Mammary microvascular endothelial cell (primary cell): ENCODE data around the gene RHBDL1. TPM values are rescaled to one million over a fixed set of nuclear protein-coding genes. Genes with fewer than 3 reads are reported as not detected.

ENCODE experiments used
- total RNA-seq: library from RNA; depleted of rRNA; stranded (reverse); fragments of >200 nt; gene quantifications from 2 replicates; pipeline ENCODE4 v1.2.3, GENCODE V29; 2015

The RHBDL1 gene
- 0.07 and 0.69 TPM in 2 replicates for total RNA-seq

GRCh38 chr16:674968-675883 is at the start of gene RHBDL1:
TSS of gene RHBDL1 (plus strand) at chr16:675671. CDS start at chr16:675791, 120 bp downstream.

GRCh38 chr16:630815-631405 is 44.6 kb upstream of the RHBDL1 start, which contains the start of gene WFIKKN1:
TSS of gene WFIKKN1 (plus strand) at chr16:630985. CDS start at chr16:631254, 269 bp downstream.

GRCh38 chr16:636206-637080 is 39.0 kb upstream of the RHBDL1 start, which contains the start of gene METTL26:
TSS of gene METTL26 (minus strand) at chr16:636305. CDS start at chr16:636290, 15 bp downstream.

GRCh38 chr16:641326-642188 is 33.9 kb upstream of the RHBDL1 start, which contains the start of gene MCRIP2:
TSS of gene MCRIP2 (plus strand) at chr16:641828. CDS start at chr16:641992, 164 bp downstream.

GRCh38 chr16:648781-649589 is 26.5 kb upstream of the RHBDL1 start, which contains the start of gene WDR90:
TSS of gene WDR90 (plus strand) at chr16:649365. CDS start at chr16:649417, 52 bp downstream.

GRCh38 chr16:667780-668518 is 7.5 kb upstream of the RHBDL1 start, which contains the start of gene RHOT2:
TSS of gene RHOT2 (plus strand) at chr16:668132. CDS start at chr16:668200, 68 bp downstream.

GRCh38 chr16:679814-680624 is 4.5 kb downstream of the RHBDL1 start, which contains the start of gene STUB1:
TSS of gene STUB1 (plus strand) at chr16:680410. CDS start at chr16:680526, 116 bp downstream.

GRCh38 chr16:684071-684794 is 8.8 kb downstream of the RHBDL1 start, which contains the start of gene JMJD8:
TSS of gene JMJD8 (minus strand) at chr16:684334. CDS start at chr16:684319, 15 bp downstream.

GRCh38 chr16:705431-706188 is 30.1 kb downstream of the RHBDL1 start, which contains the start of gene FBXL16:
TSS of gene FBXL16 (minus strand) at chr16:705801. CDS start at chr16:697405, 8,396 bp downstream.

GRCh38 chr16:714558-715476 is 39.3 kb downstream of the RHBDL1 start, which contains the start of gene METRN:
TSS of gene METRN (plus strand) at chr16:715118. CDS start at chr16:715290, 172 bp downstream.

GRCh38 chr16:720990-721764 is 45.7 kb downstream of the RHBDL1 start, which contains the start of gene ANTKMT:
TSS of gene ANTKMT (plus strand) at chr16:721146. CDS start at chr16:721275, 129 bp downstream.

GRCh38 chr16:726438-727290 is 51.2 kb downstream of the RHBDL1 start, which contains the start of the genes CCDC78 and HAGHL:
TSS of gene CCDC78 (minus strand) at chr16:726443. CDS start at chr16:726367, 76 bp downstream.
TSS of gene HAGHL (plus strand) at chr16:727106. CDS start at chr16:727510, 404 bp downstream.

